ENCODE results near the gene DMTF1. TPM values are rescaled to one million over a fixed set of nuclear protein-coding genes. Genes with fewer than 3 reads are reported as not detected.

The DMTF1 gene
- total and polyA plus RNA-seq, 2 donors (not counting 1 experiment from before 2014, with no cell fraction given), result 139 to 235 TPM

GRCh38 chr7:87154166-87154565, 1.9 kb downstream of the DMTF1 start:
- no peak overlapping the region for H2AFZ ChIP-seq (ENCODE audit: insufficient read depth, low read depth, low read length, poor library complexity, severe bottlenecking)
- Mint-ChIP-seq H3K27ac (peak overlapping the region; percentile 47), H3K4me3 (peak overlapping the region; percentile 44), H3K4me1 (peaks cover 57% of the 10 kb centered on the region), H3K27me3 (no peaks in the 10 kb centered on the region), H3K9me3 (ENCODE audit: insufficient read depth) (no peaks in the 10 kb centered on the region)
- H3K36me3 ChIP-seq (replicated peaks in 1 of 2; ENCODE audit: control extremely low read depth in 1 of 2, control insufficient read depth in 1 of 2, extremely low read depth in 1 of 2, insufficient read depth in 2 of 2, low read length in 1 of 2), result peaks cover 0 to 3% of the 10 kb centered on the region in 2 experiments
- intact Hi-C loops (cut with micrococcal nuclease), result loop anchor here (5.0 to 10.0 kb wide), 2 partner anchors 321 to 1068 kb away; partner anchors contain the start of genes ABCB4 and SRI
- H4K20me1 ChIP-seq (ENCODE audit: control insufficient read depth, insufficient read depth, low read length, poor library complexity, severe bottlenecking), result peaks cover 36% of the 10 kb centered on the region
- peak overlapping the region; percentile 97 for H3K9ac ChIP-seq (ENCODE audit: low read length)
- ChIA-PET POLR2A (interaction anchor here (3.4 kb wide), 1 partner anchor 65 kb away, joined by 58 read pairs; the partner anchor contains the start of gene TMEM243), CTCF (interaction anchor here (0.6 to 1.3 kb wide), 5 partner anchors 15 to 752 kb away, joined by 3 to 5 read pairs (median 4); no protein-coding TSS in a partner anchor)
- peak overlapping the region; percentile 83 for H3K4me2 ChIP-seq (replicated peaks; ENCODE audit: low read depth, low read length, poor library complexity, severe bottlenecking)
- no peak for ATAC-seq (ENCODE audit: low read depth)
- peaks cover 27 to 53% of the 10 kb centered on the region in 2 donors for H3K4me1 ChIP-seq (ENCODE audit: control insufficient read depth in 2 of 2, insufficient read depth in 2 of 2, low read length in 2 of 2)
- H3K79me2 ChIP-seq (ENCODE audit: control insufficient read depth, insufficient read depth, low read length), result peaks cover 70% of the 10 kb centered on the region
- peak overlapping the region in 1 of 2 donors; percentile 99 for H3K27ac ChIP-seq (ENCODE audit: low read length in 2 of 2)
- H3K4me3 ChIP-seq (ENCODE audit: control extremely low read depth in 1 of 5, extremely low read depth in 1 of 5, insufficient read depth in 1 of 5, low read depth in 2 of 5, low read length in 4 of 5), result peak overlapping the region in 2 of 5 experiments; percentile 91 to 97
- DNase-seq, result no peak
- no peaks in the 10 kb centered on the region for H3K9me3 ChIP-seq (ENCODE audit: control extremely low read depth in 1 of 3, control insufficient read depth in 2 of 3, insufficient read depth in 1 of 3, low read length in 2 of 3)
- TF ChIP-seq EZH2 (IDR thresholded peaks at IDR 0.05; ENCODE audit: borderline replicate concordance, insufficient read depth, low read depth, low read length, poor library complexity, severe bottlenecking), result no peak
- TF ChIP-seq, protein P1, sequence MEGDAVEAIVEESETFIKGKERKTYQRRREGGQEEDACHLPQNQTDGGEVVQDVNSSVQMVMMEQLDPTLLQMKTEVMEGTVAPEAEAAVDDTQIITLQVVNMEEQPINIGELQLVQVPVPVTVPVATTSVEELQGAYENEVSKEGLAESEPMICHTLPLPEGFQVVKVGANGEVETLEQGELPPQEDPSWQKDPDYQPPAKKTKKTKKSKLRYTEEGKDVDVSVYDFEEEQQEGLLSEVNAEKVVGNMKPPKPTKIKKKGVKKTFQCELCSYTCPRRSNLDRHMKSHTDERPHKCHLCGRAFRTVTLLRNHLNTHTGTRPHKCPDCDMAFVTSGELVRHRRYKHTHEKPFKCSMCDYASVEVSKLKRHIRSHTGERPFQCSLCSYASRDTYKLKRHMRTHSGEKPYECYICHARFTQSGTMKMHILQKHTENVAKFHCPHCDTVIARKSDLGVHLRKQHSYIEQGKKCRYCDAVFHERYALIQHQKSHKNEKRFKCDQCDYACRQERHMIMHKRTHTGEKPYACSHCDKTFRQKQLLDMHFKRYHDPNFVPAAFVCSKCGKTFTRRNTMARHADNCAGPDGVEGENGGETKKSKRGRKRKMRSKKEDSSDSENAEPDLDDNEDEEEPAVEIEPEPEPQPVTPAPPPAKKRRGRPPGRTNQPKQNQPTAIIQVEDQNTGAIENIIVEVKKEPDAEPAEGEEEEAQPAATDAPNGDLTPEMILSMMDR (IDR thresholded peaks at IDR 0.05), result no peak
- WGBS (ENCODE audit: insufficient coverage), result no CpG with 5 or more reads among the region's 2 CpGs
- H3K27me3 ChIP-seq (replicated peaks in 1 of 4; ENCODE audit: control extremely low read depth in 1 of 4, control insufficient read depth in 3 of 4, insufficient read depth in 4 of 4, low read length in 3 of 4), result no peaks in the 10 kb centered on the region

DNA sequence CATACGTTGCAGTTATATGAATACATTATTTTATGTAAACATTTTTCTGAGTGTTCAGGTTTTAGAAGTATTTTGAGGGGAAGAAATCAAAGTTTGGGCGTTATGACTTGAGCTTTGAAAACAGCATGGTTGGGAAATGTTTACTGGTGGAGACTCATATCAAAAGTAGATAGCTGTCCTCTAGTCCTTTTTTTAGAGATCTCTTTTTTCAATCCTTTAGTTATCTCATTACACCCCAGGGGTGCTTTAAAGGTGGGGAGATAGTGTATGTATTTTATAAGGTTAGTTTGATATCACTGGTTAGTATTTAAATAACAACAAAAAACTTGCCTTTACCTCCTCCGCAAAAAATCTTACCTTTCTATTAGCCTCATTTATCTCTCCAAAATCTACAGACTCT, 2.3 kb downstream of the DMTF1 start:
- ATAC-seq (ENCODE audit: low read depth) (no peak), DNase-seq (no peak)
- Histone ChIP-seq H3K79me2 (ENCODE audit: control insufficient read depth, insufficient read depth, low read length) (peaks cover 74% of the 10 kb centered on the region), H3K9ac (ENCODE audit: low read length) (peak overlapping the region; percentile 97), H3K27me3 (replicated peaks in 1 of 4; ENCODE audit: control extremely low read depth in 1 of 4, control insufficient read depth in 3 of 4, insufficient read depth in 4 of 4, low read length in 3 of 4) (no peaks in the 10 kb centered on the region), H3K4me1 (ENCODE audit: control insufficient read depth in 2 of 2, insufficient read depth in 2 of 2, low read length in 2 of 2) (peaks cover 27 to 57% of the 10 kb centered on the region in 2 donors), H3K36me3 (replicated peaks in 1 of 2; ENCODE audit: control extremely low read depth in 1 of 2, control insufficient read depth in 1 of 2, extremely low read depth in 1 of 2, insufficient read depth in 2 of 2, low read length in 1 of 2) (peaks cover 0 to 5% of the 10 kb centered on the region in 2 experiments), H3K4me2 (replicated peaks; ENCODE audit: low read depth, low read length, poor library complexity, severe bottlenecking) (peak overlapping the region; percentile 83), H2AFZ (ENCODE audit: insufficient read depth, low read depth, low read length, poor library complexity, severe bottlenecking) (no peak overlapping the region), H3K27ac (ENCODE audit: low read length in 2 of 2) (peak overlapping the region in 1 of 2 donors; percentile 99), H4K20me1 (ENCODE audit: control insufficient read depth, insufficient read depth, low read length, poor library complexity, severe bottlenecking) (peaks cover 40% of the 10 kb centered on the region), H3K4me3 (ENCODE audit: control extremely low read depth in 1 of 5, extremely low read depth in 1 of 5, insufficient read depth in 1 of 5, low read depth in 2 of 5, low read length in 4 of 5) (peak overlapping the region in 1 of 5 experiments; percentile 91), H3K9me3 (ENCODE audit: control extremely low read depth in 1 of 3, control insufficient read depth in 2 of 3, insufficient read depth in 1 of 3, low read length in 2 of 3) (no peaks in the 10 kb centered on the region)
- POLR2A ChIA-PET, result interaction anchor here (3.4 kb wide), 1 partner anchor 64 kb away, joined by 58 read pairs; the partner anchor contains the start of gene TMEM243
- WGBS (ENCODE audit: insufficient coverage), result no CpG with 5 or more reads among the region's 3 CpGs
- intact Hi-C loops (cut with micrococcal nuclease), result loop anchor here (5.0 to 10.0 kb wide), 2 partner anchors 320 to 1068 kb away; partner anchors contain the start of genes ABCB4 and SRI
- no peak for TF ChIP-seq EZH2 (IDR thresholded peaks at IDR 0.05; ENCODE audit: borderline replicate concordance, insufficient read depth, low read depth, low read length, poor library complexity, severe bottlenecking)
- TF ChIP-seq, protein P1 (IDR thresholded peaks at IDR 0.05), result no peak
- Mint-ChIP-seq H3K9me3 (ENCODE audit: insufficient read depth) (no peaks in the 10 kb centered on the region), H3K27ac (peak overlapping the region; percentile 47), H3K4me1 (peaks cover 61% of the 10 kb centered on the region), H3K4me3 (peak overlapping the region; percentile 44), H3K27me3 (no peaks in the 10 kb centered on the region)
- CTCF ChIA-PET, result interaction anchor here (0.6 to 1.3 kb wide), 4 partner anchors 14 to 752 kb away, joined by 3 to 5 read pairs (median 4); no protein-coding TSS in a partner anchor
